Embryonic facial prominence (tissue), 1 donor: ENCODE results near the gene LRMDA.
"Not testable (repeated sequence)": the region's sequence is repeated elsewhere in the genome, so short reads cannot be mapped to it uniquely, and the experiment has no call there.

Experiments used
- DNase-seq: peaks from one replicate; pipeline ENCODE4 v3.0.0-alpha.2; 2016; ENCODE audit errors: extremely low spot score

LRMDA gene

DNA sequence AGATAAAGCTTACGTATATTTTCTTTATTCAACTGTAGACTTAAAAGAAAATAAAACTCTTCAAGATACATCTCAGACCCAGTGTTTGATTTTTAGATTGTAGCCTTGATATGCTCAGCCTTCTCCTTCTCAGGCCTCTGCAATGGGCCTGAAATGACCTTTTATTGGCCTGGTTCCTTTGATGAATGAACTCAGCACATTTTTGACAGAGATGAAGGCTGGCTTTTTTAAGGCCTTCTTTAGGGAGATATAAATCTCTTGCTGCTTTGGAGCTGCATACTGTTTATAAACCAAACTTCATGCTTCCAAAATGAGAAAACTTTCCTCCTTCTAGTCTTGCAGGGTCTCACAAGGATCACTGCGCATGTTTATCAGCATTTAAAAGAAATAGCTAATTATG lies 1049.8 kb downstream of the LRMDA start:
- DNase-seq: no peak

DNA sequence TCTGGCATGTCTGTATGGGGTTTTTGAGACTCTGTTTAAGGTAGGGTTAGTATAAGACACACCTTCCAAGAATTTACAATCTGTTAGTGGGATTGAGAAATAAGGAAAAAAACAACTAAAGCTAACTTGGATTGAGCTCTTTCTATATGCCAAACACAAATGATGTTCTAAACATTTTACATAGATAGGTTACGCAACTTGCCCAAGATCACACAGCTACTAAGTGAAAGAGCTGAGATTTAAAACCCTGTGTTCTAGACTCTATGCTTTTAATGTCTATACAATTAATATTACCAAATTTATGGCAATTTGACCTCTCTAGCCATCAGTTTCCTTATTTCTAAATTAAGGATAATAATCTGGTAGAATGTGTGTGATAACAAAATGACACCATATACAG lies 1056.2 kb downstream of the LRMDA start:
- no peak for DNase-seq

DNA sequence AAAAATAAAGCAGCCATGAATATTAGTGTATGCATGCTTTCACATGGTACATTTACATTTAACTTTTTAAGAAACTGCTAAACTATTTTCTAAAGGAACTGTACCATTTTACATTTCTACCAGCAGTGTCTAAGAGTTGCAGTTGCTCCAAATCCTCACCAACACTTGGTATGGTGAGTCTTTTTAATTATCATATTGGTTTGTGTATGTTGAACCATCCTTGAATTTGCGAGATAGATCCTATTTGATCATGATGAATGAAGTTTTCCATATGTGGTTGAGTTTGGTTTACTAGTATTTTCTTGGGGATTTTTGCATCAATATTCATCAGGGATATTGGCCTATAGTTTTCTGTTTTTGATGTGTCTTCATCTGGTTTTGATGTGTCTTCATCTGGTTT lies 1057.2 kb downstream of the LRMDA start:
- no peak for DNase-seq

DNA sequence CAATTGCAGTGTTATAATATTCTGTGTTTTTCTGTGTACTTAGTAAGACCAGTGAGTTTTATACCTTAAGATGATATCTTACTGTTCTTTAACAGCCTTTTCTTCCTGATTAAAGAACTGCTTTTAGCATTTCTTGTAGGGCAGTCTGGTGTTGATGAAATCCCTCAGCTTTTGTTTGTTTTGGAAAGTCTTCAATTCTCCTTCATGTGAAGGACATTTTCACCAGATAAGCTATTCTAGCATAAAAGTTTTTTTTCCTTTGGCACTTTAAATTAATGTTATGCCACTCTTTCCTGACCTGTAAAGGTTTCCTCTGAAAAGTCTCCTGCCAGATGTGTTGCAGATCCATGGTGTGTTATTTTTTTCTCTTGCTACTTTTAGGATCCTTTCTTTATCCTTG lies 1059.8 kb downstream of the LRMDA start:
- no peak for DNase-seq

DNA sequence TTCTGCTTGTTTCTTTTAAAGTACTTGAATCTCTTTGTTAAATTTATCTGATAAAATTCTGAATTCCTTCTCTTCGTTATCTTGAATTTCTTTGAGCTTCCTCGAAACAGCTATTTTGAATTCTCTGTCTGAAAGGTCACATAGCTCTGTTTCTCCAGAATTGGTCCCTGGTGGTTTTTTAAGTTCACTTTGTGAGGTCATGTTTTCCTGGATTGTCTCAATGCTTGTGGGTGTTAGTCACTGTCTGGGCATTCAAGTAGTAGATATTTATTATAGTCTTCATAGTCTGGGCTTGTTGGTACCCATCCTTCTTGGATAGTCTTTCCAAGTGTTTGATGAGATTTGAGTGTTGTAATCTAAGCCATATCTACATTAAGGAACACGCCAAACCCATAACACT lies 1060.6 kb downstream of the LRMDA start:
- DNase-seq: no peak

DNA sequence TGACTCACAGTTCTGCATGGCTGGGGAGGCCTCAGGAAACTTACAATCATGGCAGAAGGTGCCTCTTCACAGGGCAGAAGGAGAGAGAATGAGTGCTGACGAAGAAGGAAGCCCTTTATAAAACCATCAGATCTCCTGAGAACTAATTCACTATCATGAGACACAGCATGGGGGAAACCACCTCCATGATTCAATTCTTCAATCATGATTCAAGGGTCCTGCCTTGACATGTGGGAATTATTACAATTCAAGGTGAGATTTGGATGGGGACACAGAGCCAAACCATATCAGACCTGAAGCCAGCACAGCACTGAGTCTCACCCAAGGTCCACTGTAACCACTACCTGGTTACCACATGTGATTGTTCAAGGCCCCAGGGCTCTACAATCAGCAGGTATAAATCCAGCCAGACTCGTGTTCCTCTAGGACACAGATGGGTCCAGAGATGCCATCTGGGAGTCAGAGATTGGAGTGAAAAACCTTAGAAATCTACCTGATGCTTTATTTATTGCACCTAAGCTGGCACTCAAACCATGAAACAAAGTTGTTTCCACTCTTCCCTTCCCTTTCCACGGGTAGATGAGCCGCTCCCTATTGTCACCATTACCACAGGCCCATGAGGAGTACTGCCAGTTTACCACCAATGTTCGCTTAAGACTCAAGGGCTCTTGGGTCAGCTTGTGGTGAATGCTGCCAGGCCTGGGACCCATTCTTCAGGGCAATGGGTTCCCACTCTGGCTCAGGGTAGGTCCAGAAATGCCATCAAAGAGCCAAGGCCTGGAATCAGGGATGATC lies 1061.5 kb downstream of the LRMDA start:
- no peak for DNase-seq

DNA sequence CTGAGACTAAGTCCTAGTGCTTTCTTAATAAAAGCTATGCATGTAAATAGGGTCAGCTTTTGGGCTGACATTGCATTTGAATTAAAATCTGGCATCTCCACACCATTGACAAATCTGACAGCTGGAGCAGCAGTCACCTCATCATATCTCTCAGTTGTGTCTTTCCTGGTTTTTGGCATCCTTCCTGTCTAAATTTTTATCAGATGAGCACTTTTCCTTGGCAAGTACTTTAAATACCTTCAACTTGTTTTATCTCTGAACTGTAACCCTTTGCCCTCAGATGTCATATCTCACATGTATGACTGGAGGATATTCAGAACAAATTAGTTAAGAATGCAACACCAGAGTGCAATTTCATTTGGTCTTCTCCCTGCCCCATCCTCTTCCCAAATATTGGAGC lies 1066.2 kb downstream of the LRMDA start:
- DNase-seq: no peak

DNA sequence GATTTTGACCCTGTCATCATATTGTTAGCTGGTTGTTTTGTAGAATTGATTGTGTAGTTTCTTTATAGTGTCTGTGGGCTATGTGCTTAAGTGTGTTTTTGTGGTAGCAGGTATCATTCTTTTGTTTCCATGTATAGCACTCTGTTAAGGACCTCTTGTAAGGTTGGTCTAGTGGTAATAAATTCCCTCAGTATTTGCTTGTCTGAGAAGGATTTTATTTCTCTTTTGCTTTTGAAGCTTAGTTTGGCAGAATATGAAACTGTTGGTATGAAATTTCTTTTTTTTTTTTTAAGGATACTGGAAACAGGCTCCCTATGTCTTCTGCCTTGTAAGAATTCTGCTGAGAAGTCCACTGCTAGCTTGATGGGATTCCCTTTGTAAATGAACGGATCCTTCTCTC lies 1073.4 kb downstream of the LRMDA start:
- no peak for DNase-seq

DNA sequence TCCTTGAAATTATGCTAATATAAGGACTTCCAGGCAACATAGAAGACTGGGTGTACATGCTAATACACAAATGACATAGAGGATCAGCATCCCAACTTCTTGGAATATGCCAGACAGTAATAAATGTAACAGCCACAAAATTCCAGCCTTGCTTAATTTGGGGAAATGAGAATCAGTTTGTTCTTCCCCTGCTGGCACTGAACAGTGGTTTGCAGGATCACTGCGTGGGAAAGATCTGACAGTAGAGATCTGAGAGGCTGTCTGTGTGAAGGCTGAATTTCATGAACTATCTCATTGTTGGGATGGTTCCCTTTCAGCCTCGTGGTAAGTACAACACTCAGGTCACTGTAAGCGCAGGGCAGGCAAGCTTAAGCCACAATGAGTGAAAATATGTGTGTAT lies 1078.0 kb downstream of the LRMDA start:
- no peak for DNase-seq

DNA sequence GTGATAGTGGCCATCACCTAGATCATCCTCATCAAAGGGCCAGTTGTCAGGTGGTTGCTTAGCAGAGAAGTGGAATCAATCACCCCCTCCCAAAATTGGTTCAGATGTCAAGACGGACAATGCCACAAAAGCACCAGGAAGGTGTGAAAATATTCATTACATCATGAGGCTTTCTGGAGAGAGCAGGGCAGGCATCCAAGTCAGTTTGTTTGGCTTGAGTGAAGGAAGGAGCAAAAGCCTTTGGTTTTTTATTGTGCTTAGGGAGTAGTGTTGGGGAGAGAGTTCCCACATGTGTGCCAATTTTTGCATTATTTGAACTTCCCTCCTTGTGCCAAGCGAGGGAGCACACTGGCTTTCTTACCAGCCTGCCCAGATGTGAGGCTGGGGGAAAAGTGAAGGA lies 1082.9 kb downstream of the LRMDA start:
- DNase-seq: no peak

DNA sequence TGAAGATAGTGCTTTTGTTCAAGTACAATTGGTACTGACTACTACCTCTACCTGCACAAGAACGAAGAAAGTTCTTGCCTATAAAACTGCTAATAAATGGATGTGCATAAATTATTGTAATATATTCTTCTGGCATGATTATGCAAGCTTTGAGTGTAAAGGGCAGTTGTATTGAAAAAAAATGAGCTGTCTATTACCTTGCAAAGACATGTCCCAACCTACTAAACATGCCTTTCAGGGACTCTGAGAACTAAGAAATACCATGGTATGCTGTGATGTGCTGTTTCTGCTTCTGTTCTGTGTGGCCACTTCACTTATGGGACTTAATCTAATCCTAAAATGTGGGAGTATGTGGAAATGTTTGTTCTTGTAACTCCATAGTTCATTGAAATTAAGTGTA lies 1083.4 kb downstream of the LRMDA start:
- no peak for DNase-seq

DNA sequence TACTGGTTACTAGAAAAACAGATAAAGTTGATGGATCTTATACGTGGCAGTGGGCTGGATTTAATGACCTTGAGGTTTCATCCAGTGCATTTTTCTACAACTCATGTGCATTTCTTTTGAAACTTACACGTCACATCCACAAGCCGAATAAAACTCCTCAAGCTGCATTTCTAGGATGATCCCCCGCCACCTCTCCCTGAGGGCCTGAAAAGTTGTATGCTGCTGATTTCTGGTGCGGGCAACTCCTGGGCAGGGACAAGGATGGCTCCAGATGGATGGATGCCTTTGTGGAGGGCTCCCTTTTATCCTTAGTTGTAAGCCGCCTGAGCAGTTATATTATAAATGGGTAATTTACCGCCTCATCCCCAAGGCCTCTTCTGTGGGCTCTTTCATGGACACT lies 1091.1 kb downstream of the LRMDA start:
- no peak for DNase-seq

DNA sequence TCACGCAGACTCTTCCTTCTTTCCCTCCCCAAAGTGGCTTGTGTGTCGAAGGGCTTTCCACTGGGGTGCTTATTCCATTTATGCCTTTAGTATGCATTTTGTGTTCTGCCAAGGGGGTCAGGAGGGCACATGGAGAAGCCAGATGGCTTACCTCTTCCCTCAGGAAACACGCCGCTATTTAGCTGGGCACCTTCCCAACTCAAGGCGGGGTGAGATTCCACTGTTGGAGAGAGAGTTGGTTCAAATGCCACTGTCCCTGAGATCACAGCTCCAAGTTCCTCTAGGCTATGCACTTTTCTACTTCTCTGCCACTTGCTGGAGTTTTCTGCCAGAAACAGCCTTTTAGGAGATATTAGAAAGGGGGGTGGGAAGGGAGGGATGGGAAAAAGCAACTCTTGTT lies 1091.8 kb downstream of the LRMDA start:
- DNase-seq: no peak

DNA sequence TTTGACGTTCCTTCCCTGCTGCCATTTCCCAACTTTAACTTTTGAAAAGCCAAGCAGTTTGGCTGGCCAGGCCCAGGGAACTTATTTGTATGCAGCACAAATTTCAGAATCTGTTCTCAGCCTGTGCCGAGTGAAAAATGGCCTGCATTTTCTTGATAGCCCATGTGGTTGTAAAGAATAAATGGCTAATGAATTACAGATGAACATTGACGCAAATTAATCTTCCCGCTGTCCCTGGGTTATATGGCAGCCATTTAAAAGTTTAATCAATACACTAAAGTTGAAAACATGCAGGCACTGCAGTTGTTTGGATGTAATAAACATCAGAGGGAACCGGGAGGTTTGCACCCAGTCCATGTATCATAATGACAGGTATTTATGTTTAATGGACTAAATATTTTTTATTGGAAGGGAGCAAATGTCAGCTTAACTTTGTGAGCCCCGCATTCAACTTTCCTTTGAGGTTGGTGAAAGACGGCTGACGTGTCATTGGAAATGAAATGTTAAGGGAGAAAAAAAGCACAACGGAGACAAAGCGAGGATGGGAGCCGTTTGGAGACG lies 1092.4 kb downstream of the LRMDA start:
- no peak for DNase-seq

DNA sequence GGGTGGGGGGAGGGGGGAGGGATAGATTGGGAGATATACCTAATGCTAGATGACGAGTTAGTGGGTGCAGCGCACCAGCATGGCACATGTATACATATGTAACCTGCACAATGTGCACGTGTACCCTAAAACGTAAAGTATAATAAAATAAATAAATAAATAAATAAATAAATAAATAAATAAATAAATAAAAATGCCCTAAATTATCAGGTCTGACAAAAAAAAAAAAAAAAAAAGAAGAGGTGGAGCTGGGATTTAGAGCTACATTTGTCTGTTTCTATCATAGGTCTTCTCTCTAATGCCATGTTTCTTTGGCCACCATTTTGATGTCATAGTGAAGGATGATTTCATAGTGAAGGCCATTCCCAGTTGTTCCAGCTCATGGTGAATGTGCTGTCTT lies 1095.4 kb downstream of the LRMDA start:
- DNase-seq: not testable (repeated sequence)

DNA sequence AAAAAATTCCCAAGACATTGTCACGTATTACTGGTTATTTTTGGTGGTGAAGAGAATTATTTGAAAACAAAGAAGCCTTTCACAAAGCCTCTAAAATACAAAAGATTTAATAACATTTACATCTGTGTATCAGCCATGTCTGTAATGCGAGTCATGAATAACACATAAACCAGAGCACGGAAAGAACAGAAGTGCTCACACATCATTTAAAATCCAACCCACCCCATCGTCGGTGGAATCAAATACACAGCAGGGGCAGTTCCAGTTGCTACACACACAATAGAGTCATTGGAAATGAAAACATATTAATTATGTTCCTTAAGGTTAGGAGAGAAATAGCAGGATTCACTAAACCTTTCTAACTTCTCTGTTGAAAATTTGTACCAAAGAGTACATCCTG lies 1108.9 kb downstream of the LRMDA start:
- no peak for DNase-seq

DNA sequence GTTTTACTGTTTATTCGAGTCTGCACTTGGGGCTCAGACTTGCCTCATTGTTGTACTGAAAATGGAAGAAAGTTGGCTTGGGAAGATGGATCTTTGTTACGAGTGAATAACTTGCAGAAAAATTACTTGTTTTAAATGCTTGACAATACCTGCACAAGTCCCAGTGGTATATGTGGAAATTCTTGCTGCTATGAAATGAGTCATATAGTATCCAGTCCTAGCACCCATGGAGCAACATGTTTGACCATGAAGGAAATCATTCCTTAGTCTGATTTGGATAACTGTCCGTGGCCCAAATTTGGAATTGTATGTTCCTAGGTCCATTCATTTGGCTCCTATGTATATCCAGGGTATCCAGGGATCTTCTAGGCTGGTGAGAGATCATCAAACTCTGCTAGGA lies 1109.4 kb downstream of the LRMDA start:
- DNase-seq: no peak

DNA sequence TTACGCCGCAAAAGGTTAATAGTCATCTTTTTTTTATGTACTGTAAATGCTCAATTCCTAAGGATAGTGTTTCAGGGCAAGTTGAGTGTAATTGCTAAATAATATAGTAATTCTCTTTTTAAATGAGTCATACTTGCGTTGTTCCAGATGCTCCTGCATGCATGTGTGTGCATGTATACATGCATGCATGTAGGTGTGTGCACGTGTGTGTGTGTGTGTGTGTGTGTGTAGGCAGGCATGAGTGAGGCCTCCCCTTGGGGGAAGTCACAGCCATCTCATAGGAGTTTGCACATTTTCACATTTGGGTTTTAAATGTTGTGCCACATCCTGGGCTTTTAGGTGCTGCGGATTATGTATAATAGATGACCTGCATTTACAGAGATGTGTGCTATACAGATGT lies 1110.4 kb downstream of the LRMDA start:
- no peak for DNase-seq

DNA sequence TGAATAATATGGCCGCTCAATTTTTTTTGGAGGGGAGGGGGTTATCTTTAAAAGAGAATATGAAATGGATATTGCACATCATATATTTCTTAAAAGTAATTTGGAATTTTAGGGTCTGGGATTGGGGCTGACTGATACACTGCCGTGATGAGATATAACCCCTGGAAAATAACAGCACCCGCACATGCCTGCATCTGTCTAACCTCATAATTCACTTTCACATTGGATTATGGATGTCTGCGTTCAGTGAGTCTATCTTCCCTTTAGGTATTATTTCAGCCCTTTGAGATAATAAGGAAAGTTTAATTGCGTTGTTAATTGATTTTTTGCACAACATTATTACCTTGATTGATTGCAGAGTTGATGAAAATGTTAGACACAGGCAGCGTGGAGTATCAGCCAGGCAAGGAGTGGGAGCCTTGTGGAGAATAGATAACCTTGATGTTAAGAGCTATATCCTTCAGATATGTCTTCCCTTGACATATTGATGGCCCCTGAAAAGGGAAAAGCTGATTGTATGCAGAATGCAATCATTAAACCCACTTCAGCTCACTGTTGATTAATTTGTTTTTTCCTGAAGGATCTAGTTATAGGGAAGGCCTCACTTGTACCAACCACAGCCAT lies 1111.0 kb downstream of the LRMDA start:
- no peak for DNase-seq

DNA sequence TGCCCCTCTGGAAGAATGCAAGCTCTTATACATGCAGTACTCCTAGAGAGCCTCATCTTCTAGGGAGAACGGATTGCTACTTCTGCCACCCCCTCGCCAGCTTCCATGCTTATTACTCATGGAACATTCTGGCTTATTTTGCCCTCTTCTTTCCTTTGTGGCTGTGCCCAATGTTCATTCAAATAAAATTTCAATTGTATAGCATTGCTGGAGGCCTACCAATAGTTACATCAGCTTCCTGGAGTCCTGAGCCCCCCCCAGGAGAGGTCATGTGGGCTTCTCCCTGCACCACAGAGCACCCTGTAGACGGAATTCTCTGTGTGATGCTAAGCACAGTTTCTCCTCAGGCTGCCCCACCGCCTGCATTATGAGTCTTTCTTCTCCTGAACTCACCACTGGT lies 1112.2 kb downstream of the LRMDA start:
- DNase-seq: no peak

DNA sequence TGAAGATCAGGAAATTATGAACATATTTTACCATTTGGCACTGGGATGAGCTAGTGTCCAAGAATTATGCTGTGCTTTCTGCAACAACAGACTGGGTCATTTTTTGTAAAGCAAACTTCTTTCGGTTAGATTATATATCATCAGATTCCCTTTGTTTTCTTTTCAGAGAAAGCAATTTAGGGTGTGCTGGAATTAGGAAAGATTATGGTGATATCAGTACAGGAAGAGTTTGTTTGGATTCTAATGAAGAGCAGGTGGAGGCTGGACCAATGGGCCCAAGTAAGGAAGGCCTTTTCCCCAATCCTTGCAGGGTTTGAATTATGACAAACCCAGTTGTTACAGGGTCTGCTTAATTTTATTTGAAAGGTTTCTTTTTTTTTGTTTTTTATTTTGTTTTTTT lies 1113.4 kb downstream of the LRMDA start:
- DNase-seq: no peak

DNA sequence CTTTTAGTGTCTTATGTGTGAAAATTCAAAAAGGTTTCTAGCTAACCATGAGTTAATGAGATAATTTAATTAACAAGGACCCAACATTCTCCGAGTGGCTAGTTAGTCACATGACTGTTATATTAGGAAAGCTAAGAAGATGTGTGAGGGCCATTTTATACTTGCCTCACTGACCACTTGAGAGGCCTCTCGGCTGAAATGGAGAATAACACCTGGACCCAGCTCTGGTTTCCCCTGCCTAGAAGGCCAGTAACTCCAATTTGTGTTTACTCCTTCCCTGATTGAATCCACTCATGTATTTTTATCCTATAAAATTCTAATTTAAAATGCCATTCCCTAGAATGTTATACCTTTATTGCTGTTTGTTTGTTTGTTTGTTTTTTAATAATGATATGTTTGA lies 1115.0 kb downstream of the LRMDA start:
- no peak for DNase-seq

DNA sequence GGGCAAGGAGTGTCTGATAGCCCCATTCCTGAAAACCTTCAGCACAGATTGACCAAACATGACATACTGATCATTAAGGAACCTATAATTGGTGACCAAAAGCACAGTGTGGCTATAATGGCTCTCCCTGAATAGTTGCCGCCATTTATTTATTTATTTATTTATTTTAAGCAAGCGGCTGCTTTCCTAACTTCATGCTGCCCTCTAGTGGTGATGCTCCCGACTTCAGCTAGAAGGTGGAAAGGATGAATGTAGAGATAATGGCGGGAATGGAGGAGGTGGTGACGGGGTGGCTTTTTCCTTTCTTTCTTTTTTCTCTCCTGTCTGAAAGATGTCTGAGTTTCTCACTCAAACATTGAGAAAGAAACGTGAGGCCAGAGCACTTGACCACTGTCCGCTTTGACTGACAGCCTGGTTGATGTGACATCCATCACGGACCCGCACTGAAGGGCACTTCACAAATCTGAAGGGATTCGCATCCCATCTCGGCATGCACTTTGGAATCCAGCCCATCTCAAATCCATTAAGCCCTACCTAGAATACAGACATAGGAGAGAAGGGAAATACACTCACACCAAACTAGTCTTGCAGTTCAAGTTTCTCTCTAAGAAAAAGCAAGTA lies 1116.0 kb downstream of the LRMDA start:
- peak; percentile 78 for DNase-seq
